A549 (cell line): ENCODE data around the gene KLK12. TPM values are rescaled to one million over a fixed set of nuclear protein-coding genes. Genes with fewer than 3 reads are reported as not detected.
A peak's percentile ranks its signal among the peaks of the same experiment; 100 is the strongest.

Experiments used
- ATAC-seq, 2 experiments: fragments of 200-7000 bp in 1 of 2; fragments of >200 bp in 1 of 2; cut with Nextera tagmentation in 1 of 2; cut with Tn5 transposase in 1 of 2; 3 replicates each; pipeline versions ENCODE4 v1.8.0 to v1.9.1; 2018 to 2020; ENCODE audit warnings: mild to moderate bottlenecking in 1 of 2, moderate library complexity in 1 of 2
- CTCF ChIA-PET: fragments of 300-600 bp; sonication (Branson Sonifier 250); formaldehyde crosslinking; extraction: SDS; loops from one replicate; lab custom pipeline; 2021; ENCODE audit warnings: antibody characterized with exemption, inconsistent platforms; lab: Yijun Ruan, JAX
- POLR2A ChIA-PET: fragments of 350-600 bp; formaldehyde crosslinking; extraction: SDS; loops from one replicate; lab custom pipeline; 2021; ENCODE audit warnings: antibody characterized with exemption, inconsistent platforms; lab: Yijun Ruan, JAX
- DNase-seq, 2 experiments: peaks; one replicate each; pipeline versions ENCODE4 v3.0.0 to v3.0.0-alpha.2; 2011 to 2016; ENCODE audit warnings: low read depth in 1 of 2, low spot score in 1 of 2
- FAIRE-seq: peaks from 2 replicates; lab custom pipeline; 2011; peaks lifted over from hg19 to GRCh38; lab: Jason Lieb, UNC
- H3K27ac ChIP-seq, 2 experiments: fragments of >200 bp; sonication (Bioruptor Twin); formaldehyde crosslinking; 3 replicates each; pipeline ENCODE4 v1.5.1; 2016 to 2017
- H3K4me1 ChIP-seq: fragments of >200 bp; sonication (Bioruptor Twin); formaldehyde crosslinking; 3 replicates; pipeline ENCODE4 v1.6.1; 2016
- H3K4me2 ChIP-seq: fragments of >200 bp; sonication (Bioruptor Twin); formaldehyde crosslinking; 3 replicates; pipeline ENCODE4 v1.6.1; 2016
- H3K4me3 ChIP-seq: fragments of >200 bp; sonication (Bioruptor Twin); formaldehyde crosslinking; 3 replicates; pipeline ENCODE4 v1.5.1; 2016
- H3K9me3 ChIP-seq: fragments of >200 bp; sonication (Bioruptor Twin); formaldehyde crosslinking; 3 replicates; pipeline ENCODE4 v1.6.1; 2016
- CEBPB ChIP-seq, 2 experiments: fragments of >200 bp in 1 of 2; sonication (Bioruptor Twin) in 1 of 2; formaldehyde crosslinking in 1 of 2; IDR thresholded peaks; 2 replicates each; pipeline ENCODE4 v1.6.1; 2012 to 2016
- EHMT2 ChIP-seq: fragments of 200-600 bp; sonication (generic); IDR thresholded peaks from 2 replicates; pipeline ENCODE4 v1.6.1; 2016; ENCODE audit warnings: antibody characterized with exemption, low read depth, mild to moderate bottlenecking, moderate library complexity
- ESRRA ChIP-seq: fragments of 150-350 bp; IDR thresholded peaks from 2 replicates; pipeline ENCODE4 v1.6.1; 2014; ENCODE audit warnings: mild to moderate bottlenecking, low read length, borderline replicate concordance
- FOSB ChIP-seq: fragments of 250-450 bp; sonication (Bioruptor Pico); IDR thresholded peaks from 2 replicates; pipeline ENCODE4 v1.5.0; 2020; ENCODE audit warnings: mild to moderate bottlenecking, moderate library complexity
- HDAC2 ChIP-seq: fragments of 200-600 bp; sonication (generic); IDR thresholded peaks from 2 replicates; pipeline ENCODE4 v1.6.1; 2016
- HOXB13 ChIP-seq: fragments of 250-450 bp; sonication (Bioruptor Pico); IDR thresholded peaks from 2 replicates; pipeline ENCODE4 v1.5.0; 2020; ENCODE audit warnings: low read depth, mild to moderate bottlenecking, moderate library complexity
- HOXB5 ChIP-seq: fragments of 250-450 bp; sonication (Bioruptor Pico); IDR thresholded peaks from 2 replicates; pipeline ENCODE4 v1.5.0; 2020; ENCODE audit warnings: mild to moderate bottlenecking, moderate library complexity
- KDM5A ChIP-seq: fragments of 200-600 bp; sonication (generic); IDR thresholded peaks from 2 replicates; pipeline ENCODE4 v1.6.1; 2016; ENCODE audit warnings: antibody characterized with exemption, mild to moderate bottlenecking
- NR3C1 ChIP-seq: fragments of >200 bp; sonication (Bioruptor Twin); formaldehyde crosslinking; IDR thresholded peaks from 3 replicates; pipeline ENCODE4 v1.6.1; 2017
- RAD21 ChIP-seq, 2 experiments: fragments of >200 bp in 1 of 2; sonication (Bioruptor Twin) in 1 of 2; formaldehyde crosslinking in 1 of 2; IDR thresholded peaks in 1 of 2; conservative IDR thresholded peaks in 1 of 2; 2 replicates in 1 of 2; 3 replicates in 1 of 2; pipeline ENCODE4 v1.6.1; 2012 to 2018; ENCODE audit warnings: inconsistent platforms in 1 of 2
- RCOR1 ChIP-seq: fragments of 150-350 bp; IDR thresholded peaks from 2 replicates; pipeline ENCODE4 v1.6.1; 2014; ENCODE audit warnings: antibody characterized with exemption, low read length, low read depth
- TP53 ChIP-seq: fragments of 250-450 bp; sonication (Bioruptor Pico); IDR thresholded peaks from 2 replicates; pipeline ENCODE4 v1.5.0; 2021; ENCODE audit warnings: mild to moderate bottlenecking, moderate library complexity
- WGBS: methylation state at CpG from one replicate; pipeline ENCODE4 v1.1.6; 2017; ENCODE audit errors: missing lambda C conversion rate; 5-methylcytosine and 5-hydroxymethylcytosine counted together
- polyA plus RNA-seq, 4 experiments: library from polyadenylated mRNA; depleted of rRNA in 3 of 4; stranded (reverse); fragments of >200 nt; fragmentation: RNase III in 1 of 4; extraction: RNeasy Plus Mini Kit Qiagen cat#74134 plus additional on column Dnase treatment in 1 of 4; gene quantifications; 2 replicates in 3 of 4; 3 replicates in 1 of 4; pipeline ENCODE4 v1.2.3, GENCODE V29; 2011 to 2017
- TF ChIP-seq, protein P1 (sequence below): fragments of 150-350 bp; IDR thresholded peaks from 2 replicates; pipeline ENCODE4 v1.6.1; 2014; ENCODE audit warnings: low read depth, mild to moderate bottlenecking, low read length
- TF ChIP-seq, protein P2 (sequence below): IDR thresholded peaks from 2 replicates; pipeline ENCODE4 v1.6.1; 2012
- TF ChIP-seq, protein P3 (sequence below): fragments of 250-450 bp; sonication (Bioruptor Pico); IDR thresholded peaks from 2 replicates; pipeline ENCODE4 v1.5.0; 2021; ENCODE audit warnings: mild to moderate bottlenecking, moderate library complexity, borderline replicate concordance
- TF ChIP-seq, protein P4 (sequence below): fragments of >200 bp; sonication (Bioruptor Twin); formaldehyde crosslinking; IDR thresholded peaks from 3 replicates; pipeline ENCODE4 v1.5.1; 2016
- TF ChIP-seq, protein P5 (sequence below): IDR thresholded peaks from 2 replicates; pipeline ENCODE4 v1.6.1; 2012

Gene KLK12
- polyA plus RNA-seq, 2 of the 4 experiments (the other 2 are of a cell fraction), result not detected

DNA sequence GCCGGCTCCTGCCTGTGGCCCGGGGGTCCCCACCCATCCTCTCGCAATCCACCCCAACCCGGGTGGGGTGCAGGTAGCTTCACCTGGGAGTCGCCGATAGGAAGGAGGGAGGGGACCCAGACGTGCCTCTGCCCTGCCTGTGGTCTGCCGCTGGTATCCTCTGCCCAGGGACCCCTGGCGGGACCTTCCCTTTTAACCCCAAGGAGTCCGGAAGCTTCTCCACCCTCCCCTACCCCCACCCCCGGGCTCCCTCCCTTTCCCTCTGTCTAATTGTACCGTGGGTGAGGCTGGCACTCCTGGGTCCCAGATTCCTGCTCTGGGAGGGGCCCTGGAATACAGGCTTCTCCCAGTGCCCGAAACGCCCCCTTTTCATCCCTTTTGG is 15.3 kb downstream of the KLK12 start, which contains the start of gene KLK10:
Gene KLK10, minus strand, starts transcription at position 166 of the 382 bp plus-strand sequence. CDS start 579 bp downstream, outside the sequence.
- DNase-seq, result no peak
- WGBS, result 12% methylated on average over 11 of the region's 14 CpGs

DNA sequence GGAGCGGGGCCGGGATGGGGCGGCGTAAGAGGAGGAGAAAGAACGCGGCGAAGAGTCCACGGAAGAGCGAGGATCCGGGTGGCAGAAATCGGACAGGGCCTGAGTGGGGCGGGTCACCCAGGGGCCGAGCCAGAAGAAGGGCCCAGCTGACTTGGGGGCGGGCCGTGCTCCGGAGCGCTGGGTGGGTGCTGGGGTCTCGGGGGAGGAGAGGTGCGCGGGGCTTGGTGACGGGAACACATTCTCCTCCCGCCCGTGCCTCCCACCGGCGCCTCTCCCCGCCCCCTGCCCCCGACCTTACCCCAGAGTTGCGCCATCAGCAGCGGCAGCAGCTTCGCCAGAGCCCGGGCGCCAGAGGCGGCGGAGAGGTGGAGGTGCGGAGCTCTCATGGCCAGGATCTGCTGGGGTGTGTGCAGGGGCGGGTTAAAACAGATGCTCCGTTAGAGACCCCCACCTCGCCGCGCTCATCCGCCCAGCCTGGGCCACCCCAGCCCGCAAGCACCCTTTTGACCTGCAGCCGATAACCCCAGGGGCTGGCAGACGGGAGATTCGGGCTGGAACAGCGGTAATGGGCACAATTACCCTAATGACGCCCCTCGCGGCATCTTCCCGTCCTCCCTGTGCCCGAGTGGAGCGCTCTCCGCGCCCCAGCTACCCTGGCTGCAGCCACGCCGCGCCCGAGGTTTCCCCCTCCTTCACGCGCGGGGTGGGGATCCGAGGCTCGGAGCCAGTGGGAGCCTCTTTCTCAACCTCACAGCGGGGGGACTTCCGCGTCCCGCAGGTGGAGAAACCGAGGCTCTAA is 15.9 kb downstream of the KLK12 start:
- H3K4me1 ChIP-seq, result peaks cover 23% of the 10 kb centered on the region
- ChIA-PET POLR2A (interaction anchor here (0.8 kb wide), 1 partner anchor 214 kb away, joined by 4 read pairs; no protein-coding TSS in a partner anchor), CTCF (interaction anchor here (0.9 to 8.8 kb wide), 5 partner anchors 19 to 149 kb away, joined by 3 to 147 read pairs (median 12); no protein-coding TSS in a partner anchor)
- DNase-seq (no peak), FAIRE-seq (no peak), ATAC-seq (peak; percentile 28 to 39; a peak in 4 of 6 replicates)
- H3K27ac ChIP-seq, result peak overlapping the region in 1 of 2 experiments; percentile 53; a peak in 1 of 6 replicates
- peak overlapping the region; percentile 49 for H3K4me3 ChIP-seq
- 5% methylated on average over 44 of the region's 68 CpGs for WGBS
- TF ChIP-seq RCOR1 (no peak), TP53 (no peak), CEBPB (IDR thresholded peaks at IDR 0.05) (peak; percentile 19 to 57; a peak in 1 of 4 replicates), HOXB5 (CRISPR knock-in tag) (no peak)
- TF ChIP-seq, protein P1, sequence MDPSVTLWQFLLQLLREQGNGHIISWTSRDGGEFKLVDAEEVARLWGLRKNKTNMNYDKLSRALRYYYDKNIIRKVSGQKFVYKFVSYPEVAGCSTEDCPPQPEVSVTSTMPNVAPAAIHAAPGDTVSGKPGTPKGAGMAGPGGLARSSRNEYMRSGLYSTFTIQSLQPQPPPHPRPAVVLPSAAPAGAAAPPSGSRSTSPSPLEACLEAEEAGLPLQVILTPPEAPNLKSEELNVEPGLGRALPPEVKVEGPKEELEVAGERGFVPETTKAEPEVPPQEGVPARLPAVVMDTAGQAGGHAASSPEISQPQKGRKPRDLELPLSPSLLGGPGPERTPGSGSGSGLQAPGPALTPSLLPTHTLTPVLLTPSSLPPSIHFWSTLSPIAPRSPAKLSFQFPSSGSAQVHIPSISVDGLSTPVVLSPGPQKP, result no peak
- TF ChIP-seq, protein P2, sequence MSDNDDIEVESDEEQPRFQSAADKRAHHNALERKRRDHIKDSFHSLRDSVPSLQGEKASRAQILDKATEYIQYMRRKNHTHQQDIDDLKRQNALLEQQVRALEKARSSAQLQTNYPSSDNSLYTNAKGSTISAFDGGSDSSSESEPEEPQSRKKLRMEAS, result 0 out of 2 replicates have a peak, but pooled peaks have one; percentile 32
- TF ChIP-seq, protein P3, sequence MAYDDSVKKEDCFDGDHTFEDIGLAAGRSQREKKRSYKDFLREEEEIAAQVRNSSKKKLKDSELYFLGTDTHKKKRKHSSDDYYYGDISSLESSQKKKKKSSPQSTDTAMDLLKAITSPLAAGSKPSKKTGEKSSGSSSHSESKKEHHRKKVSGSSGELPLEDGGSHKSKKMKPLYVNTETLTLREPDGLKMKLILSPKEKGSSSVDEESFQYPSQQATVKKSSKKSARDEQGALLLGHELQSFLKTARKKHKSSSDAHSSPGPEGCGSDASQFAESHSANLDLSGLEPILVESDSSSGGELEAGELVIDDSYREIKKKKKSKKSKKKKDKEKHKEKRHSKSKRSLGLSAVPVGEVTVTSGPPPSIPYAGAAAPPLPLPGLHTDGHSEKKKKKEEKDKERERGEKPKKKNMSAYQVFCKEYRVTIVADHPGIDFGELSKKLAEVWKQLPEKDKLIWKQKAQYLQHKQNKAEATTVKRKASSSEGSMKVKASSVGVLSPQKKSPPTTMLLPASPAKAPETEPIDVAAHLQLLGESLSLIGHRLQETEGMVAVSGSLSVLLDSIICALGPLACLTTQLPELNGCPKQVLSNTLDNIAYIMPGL (CRISPR knock-in tag), result no peak
- peak overlapping the region; percentile 92 for H3K4me2 ChIP-seq
- H3K9me3 ChIP-seq, result no peaks in the 10 kb centered on the region

More for the DNA sequence above, 15.3 kb downstream of the KLK12 start, which contains the start of gene KLK10:
- FAIRE-seq (no peak), ATAC-seq (peak in 1 of 2 experiments; percentile 1; a peak in 1 of 6 replicates)
- peak within 1 kb of the TSS; percentile 92 for H3K4me2 ChIP-seq
- H3K4me1 ChIP-seq, result peaks cover 23% of the 10 kb centered on the region
- H3K9me3 ChIP-seq, result no peaks in the 10 kb centered on the region
- H3K4me3 ChIP-seq, result peak within 1 kb of the TSS; percentile 49
- TF ChIP-seq ESRRA (no peak), EHMT2 (no peak), KDM5A (no peak), NR3C1 (no peak)
- ChIA-PET CTCF (interaction anchor here (0.9 to 8.8 kb wide), 6 partner anchors 19 to 149 kb away, joined by 3 to 147 read pairs (median 9); no protein-coding TSS in a partner anchor), POLR2A (no interaction called here)
- H3K27ac ChIP-seq, result peak within 1 kb of the TSS in 1 of 2 experiments; percentile 53; a peak in 1 of 6 replicates

DNA sequence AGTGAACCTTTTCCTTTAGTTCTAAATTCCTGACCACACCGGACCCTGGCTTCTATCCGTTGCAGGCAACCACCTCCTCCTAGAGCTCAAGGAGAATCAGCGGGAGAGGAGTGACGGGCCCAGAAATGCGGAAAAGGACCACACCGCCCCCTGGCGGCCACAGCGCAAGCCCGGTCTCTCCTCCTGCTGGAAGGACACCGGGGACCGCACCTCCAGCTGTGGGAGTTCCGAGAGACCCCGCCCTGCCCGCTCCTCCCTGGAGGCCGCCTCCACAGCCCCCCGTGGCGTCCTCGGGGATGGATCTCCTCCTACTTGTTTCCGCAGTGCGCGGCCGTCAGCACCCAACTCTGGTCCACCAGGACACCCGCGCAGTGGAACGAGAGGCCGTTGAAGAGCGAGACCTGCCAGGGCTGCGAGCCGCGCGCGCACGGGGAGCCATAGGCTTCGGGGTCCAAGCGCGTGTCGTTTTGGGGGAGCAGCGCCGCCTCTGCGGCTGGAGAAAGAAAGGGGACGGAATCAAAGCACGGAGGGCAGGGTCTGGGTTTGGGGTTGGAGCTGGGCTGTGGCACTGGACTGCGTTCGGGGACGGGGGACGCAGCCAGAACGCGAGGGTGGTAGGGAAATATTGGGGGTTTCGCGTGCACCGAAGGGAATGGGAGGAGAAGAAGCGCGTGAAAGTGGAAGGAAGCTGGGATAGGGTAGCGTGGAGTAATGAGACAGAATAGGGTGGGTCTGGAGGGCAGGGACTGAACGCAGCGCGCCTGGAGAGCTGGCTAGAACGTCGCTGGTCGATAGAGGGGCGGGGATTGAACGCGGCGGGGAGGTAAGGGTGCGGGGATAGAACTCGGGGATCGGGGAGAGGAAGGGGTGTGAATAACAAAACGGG is 17.8 kb downstream of the KLK12 start:
- CTCF ChIA-PET, result interaction anchor here (0.5 to 8.8 kb wide), 51 partner anchors 9 to 644 kb away, joined by 3 to 147 read pairs (median 5); partner anchors contain the start of genes ACP4, KLK11, KLK6 and KLK8
- H3K27ac ChIP-seq, result peak overlapping the region in 1 of 2 experiments; percentile 27; a peak in 1 of 6 replicates
- peak overlapping the region; percentile 92 for H3K4me2 ChIP-seq
- peak overlapping the region; percentile 42 for H3K4me3 ChIP-seq
- H3K9me3 ChIP-seq, result no peaks in the 10 kb centered on the region
- DNase-seq (peak; percentile 87 to 98), FAIRE-seq (no peak), ATAC-seq (peak; percentile 63 to 84)
- H3K4me1 ChIP-seq, result peaks cover 23% of the 10 kb centered on the region
- POLR2A ChIA-PET, result interaction anchor here (1.0 to 1.1 kb wide), 2 partner anchors 87 to 213 kb away, joined by 3 to 5 read pairs; no protein-coding TSS in a partner anchor
- WGBS, result 4% methylated on average over 56 of the region's 68 CpGs
- TF ChIP-seq, protein P1, result no peak
- TF ChIP-seq RAD21 (conservative IDR thresholded peaks at IDR 0.05 in 1 of 2, IDR thresholded peaks at IDR 0.05 in 1 of 2) (peak; percentile 84 to 89), HDAC2 (peak; percentile 91), FOSB (CRISPR knock-in tag) (no peak), HOXB13 (CRISPR knock-in tag) (no peak)
- TF ChIP-seq, protein P2, result peak; percentile 25; the same call in 1 of the 2 replicates
- TF ChIP-seq, protein P4, sequence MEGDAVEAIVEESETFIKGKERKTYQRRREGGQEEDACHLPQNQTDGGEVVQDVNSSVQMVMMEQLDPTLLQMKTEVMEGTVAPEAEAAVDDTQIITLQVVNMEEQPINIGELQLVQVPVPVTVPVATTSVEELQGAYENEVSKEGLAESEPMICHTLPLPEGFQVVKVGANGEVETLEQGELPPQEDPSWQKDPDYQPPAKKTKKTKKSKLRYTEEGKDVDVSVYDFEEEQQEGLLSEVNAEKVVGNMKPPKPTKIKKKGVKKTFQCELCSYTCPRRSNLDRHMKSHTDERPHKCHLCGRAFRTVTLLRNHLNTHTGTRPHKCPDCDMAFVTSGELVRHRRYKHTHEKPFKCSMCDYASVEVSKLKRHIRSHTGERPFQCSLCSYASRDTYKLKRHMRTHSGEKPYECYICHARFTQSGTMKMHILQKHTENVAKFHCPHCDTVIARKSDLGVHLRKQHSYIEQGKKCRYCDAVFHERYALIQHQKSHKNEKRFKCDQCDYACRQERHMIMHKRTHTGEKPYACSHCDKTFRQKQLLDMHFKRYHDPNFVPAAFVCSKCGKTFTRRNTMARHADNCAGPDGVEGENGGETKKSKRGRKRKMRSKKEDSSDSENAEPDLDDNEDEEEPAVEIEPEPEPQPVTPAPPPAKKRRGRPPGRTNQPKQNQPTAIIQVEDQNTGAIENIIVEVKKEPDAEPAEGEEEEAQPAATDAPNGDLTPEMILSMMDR, result peak; percentile 84
- TF ChIP-seq, protein P5, sequence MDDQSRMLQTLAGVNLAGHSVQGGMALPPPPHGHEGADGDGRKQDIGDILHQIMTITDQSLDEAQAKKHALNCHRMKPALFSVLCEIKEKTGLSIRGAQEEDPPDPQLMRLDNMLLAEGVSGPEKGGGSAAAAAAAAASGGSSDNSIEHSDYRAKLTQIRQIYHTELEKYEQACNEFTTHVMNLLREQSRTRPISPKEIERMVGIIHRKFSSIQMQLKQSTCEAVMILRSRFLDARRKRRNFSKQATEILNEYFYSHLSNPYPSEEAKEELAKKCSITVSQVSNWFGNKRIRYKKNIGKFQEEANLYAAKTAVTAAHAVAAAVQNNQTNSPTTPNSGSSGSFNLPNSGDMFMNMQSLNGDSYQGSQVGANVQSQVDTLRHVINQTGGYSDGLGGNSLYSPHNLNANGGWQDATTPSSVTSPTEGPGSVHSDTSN, result no peak
